Effector CD8-positive, alpha-beta T cell (primary cell): Measurements from ENCODE around the gene PODNL1.

ENCODE experiments used
- DNase-seq: peaks from one replicate; lab custom pipeline; 2025; lab: John Stamatoyannopoulos, UW

Gene PODNL1

DNA sequence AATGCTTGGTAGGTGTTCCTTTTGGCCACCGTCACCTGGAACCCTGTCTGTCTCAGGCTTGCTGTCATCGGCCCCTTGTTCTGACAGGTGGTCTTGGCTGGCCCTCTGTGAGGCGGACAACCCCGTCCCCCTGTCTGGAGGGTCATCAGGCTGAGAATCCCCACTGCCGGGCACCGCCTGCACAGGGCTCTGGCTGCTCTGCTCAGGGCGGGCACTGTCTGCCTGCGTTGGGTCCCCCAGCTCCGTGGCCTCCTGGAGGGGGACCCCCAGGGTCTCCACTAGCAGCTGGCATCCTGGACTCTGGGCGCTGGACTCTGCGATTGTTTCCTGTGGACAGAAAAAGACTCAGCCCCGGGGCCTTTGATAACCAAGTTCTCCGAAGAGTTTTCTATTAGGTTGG lies 48.1 kb downstream of the PODNL1 start:
- DNase-seq, result no peak

DNA sequence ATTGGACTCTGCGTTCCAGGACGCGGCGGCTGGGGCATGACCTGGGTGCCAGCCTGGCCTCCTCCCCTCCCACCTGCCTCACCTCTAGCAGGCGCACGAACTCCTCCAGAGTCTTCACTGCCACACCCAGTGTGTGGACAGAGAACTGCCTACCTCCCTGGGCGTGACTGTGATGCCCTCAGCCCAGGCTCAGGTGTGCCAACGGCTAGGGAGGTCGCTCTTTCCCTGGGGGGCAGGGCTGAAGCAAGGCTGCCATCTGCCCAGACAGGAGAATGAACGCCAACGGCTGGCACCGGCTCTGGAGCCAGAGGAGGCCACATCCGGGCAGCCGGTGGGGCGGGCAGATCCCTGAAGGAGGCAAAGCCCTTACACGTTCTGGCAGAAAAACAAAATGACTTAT lies 49.9 kb downstream of the PODNL1 start:
- DNase-seq, result no peak

GRCh38 chr19:13887517-13887916 lies 50.7 kb downstream of the PODNL1 start:
- no peak for DNase-seq

GRCh38 chr19:13887018-13887436 lies 51.2 kb downstream of the PODNL1 start:
- no peak for DNase-seq

DNA sequence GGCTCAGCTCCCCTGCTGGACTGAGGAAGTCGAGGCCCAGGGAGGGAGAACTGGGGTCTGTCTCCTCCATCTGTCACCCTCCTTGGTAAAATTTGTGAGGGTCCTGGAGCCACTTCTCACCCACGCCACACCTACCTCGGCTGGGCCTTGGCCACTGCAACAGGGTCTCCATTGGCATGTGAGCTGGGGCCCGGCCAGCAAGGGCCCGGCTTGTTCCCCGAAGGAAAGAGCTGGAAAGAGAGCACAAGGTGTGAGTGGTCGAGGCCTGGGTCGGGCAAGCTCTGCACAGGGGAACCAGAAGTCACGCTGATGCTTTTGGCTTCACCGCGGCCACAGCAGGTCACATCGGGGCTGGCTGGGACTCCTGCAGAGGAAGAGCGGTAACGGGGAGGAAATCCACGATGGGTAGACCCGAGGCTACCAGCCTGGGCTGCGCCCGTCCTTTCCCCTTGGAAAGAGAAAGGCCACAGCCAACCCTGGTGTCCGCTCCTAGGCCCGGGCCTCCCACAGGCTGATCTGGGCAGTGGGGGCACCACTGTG lies 52.3 kb downstream of the PODNL1 start:
- DNase-seq, result no peak

GRCh38 chr19:13884726-13885591 lies 53.3 kb downstream of the PODNL1 start:
- no peak for DNase-seq

- DNase-seq, result no peak
These were observed 54.6 kb downstream of the PODNL1 start for GRCh38 chr19:13883516-13884064.

- no peak for DNase-seq
These were observed 55.4 kb downstream of the PODNL1 start for GRCh38 chr19:13882836-13883235.

DNA sequence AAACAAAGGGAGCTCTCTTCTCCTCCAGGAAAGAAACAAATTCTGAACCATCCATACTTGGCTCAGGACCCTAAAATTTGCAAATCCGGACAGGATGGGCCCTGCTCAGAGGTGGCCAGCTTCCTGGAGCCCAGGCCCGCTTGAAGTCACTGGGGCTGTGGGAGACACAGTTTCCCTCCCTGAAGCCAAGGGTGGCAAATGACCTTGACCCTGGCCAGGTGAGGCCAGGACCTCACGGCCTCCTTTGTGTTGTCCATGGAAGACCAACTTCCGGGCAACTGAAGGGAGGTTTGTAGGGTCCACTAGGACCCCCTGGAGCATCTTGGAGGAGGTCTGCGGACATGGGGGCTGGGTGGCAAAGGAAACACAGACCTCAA lies 55.8 kb downstream of the PODNL1 start:
- DNase-seq, result no peak

GRCh38 chr19:13881692-13882418 lies 56.4 kb downstream of the PODNL1 start:
- DNase-seq, result no peak

DNA sequence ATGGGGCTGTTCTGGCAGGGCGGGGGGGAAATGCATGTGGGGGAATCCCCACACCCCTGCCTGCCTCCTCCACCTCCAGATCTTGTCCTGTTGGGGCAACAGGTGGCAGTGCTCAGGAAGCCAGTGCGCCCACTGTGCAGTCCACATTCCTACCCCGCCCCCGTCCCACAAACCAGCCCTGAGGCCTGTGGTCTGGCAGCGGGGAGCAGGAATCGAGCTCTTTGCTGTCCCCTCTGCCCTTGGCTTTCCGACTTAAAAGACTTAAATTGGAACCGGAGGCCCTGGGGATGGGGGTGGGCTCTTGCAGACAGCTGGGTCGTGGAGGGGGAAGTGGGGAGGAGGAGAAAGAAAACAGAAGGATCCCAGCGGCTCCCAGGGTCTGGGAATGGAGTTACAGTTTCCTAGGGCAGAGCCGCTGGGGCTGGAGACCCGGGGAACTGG lies 56.9 kb downstream of the PODNL1 start:
- DNase-seq, result no peak
